LNCAP (cell line): ENCODE data around the gene PP2D1.

ENCODE experiments used
- TF ChIP-seq, protein P1 (sequence below): fragments of 450-650 bp; IDR thresholded peaks from 2 replicates; pipeline ENCODE4 v1.5.1; 2017; ENCODE audit warnings: mild to moderate bottlenecking

The PP2D1 gene

DNA sequence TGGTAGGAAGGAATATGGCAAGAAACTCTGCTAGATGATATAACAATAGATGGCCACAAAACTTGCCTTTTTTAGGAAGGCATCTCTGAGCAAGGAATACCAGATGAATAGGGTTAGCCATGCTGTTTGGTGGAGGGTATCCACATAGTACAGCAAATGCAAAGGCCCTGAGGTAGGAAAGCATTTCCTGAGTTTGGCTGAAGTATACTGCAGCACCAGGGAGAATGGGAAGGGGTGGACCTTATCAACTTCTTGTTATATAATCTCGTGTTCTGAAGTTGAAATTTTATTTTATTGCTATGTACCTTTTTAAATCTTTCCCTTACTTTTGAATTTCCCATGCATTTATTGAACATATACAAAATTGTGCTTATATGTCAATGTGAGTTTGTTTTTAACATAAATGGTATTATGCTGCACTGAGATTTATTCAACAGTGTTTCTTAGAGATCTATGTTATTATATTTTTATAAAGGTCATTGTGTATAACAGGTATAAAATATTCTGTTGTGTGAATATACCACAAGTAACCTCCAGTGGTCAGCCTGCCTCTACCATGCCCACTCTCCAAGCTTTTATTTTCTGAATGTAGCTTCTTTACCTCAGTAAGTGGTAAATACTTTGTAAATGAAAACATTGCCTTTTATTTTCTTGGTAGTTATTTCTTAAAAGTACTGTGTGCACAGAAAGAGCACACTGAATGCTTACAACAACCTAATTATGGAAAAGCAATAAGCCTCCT lies 25.4 kb upstream of the PP2D1 start:
- TF ChIP-seq, protein P1, sequence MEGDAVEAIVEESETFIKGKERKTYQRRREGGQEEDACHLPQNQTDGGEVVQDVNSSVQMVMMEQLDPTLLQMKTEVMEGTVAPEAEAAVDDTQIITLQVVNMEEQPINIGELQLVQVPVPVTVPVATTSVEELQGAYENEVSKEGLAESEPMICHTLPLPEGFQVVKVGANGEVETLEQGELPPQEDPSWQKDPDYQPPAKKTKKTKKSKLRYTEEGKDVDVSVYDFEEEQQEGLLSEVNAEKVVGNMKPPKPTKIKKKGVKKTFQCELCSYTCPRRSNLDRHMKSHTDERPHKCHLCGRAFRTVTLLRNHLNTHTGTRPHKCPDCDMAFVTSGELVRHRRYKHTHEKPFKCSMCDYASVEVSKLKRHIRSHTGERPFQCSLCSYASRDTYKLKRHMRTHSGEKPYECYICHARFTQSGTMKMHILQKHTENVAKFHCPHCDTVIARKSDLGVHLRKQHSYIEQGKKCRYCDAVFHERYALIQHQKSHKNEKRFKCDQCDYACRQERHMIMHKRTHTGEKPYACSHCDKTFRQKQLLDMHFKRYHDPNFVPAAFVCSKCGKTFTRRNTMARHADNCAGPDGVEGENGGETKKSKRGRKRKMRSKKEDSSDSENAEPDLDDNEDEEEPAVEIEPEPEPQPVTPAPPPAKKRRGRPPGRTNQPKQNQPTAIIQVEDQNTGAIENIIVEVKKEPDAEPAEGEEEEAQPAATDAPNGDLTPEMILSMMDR: no peak

DNA sequence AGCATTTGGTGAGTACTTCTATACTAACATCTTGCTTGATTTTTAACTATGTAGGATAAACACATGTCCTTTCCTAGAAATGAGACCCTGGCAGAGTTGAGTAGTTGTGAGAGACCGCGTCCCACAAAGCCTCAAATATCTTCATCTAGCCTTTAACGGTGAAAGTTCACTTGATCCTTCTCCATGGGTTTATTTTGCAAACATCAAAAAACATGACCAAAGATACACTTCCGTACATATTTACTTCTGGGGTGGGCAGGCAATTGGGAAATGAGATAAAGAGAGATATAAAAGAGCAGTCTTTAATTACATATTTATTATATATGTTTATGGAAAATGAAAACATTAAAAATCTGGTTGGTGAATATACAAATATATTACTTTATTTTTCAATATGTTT lies 23.0 kb upstream of the PP2D1 start:
- TF ChIP-seq, protein P1: no peak

DNA sequence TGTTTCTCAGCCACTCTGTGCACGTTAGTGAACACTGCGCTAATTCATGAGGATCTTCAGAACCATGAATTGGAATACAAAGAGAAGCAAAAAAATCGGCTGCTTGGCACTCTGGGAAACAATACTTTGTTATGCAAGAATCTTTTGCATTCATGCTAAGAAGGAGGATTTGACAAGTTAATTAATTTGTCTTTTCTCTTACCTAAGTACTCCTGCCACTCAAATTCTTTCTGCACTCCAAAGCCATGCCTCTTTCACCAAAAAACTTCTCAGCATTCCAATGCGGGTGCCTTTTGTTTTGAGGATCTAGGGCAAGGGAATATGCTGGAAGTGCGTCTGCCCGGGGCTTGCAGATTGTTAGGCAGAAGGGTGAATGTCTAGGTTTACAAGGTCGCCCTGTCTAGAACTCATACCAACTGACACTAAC lies 16.9 kb upstream of the PP2D1 start:
- TF ChIP-seq, protein P1: no peak

DNA sequence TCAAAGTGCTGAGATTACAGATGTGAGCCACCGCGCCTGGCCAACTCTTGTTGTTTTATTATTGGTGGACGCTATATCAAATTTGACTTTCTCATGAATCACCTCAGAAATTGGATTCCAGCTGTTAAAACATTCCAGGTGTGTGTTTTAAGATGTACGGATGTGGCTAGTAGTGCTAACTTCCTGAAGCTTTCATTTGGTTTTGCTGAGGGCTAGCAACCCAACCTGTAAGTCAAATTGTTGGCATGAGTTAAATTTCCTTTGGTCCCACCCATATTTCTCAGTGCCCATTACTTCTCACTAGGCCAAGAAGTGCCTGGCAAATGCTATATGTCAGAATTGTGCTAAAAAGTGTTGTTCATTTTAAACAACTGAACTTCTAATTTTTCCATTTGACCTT lies 15.1 kb upstream of the PP2D1 start:
- TF ChIP-seq, protein P1: no peak

DNA sequence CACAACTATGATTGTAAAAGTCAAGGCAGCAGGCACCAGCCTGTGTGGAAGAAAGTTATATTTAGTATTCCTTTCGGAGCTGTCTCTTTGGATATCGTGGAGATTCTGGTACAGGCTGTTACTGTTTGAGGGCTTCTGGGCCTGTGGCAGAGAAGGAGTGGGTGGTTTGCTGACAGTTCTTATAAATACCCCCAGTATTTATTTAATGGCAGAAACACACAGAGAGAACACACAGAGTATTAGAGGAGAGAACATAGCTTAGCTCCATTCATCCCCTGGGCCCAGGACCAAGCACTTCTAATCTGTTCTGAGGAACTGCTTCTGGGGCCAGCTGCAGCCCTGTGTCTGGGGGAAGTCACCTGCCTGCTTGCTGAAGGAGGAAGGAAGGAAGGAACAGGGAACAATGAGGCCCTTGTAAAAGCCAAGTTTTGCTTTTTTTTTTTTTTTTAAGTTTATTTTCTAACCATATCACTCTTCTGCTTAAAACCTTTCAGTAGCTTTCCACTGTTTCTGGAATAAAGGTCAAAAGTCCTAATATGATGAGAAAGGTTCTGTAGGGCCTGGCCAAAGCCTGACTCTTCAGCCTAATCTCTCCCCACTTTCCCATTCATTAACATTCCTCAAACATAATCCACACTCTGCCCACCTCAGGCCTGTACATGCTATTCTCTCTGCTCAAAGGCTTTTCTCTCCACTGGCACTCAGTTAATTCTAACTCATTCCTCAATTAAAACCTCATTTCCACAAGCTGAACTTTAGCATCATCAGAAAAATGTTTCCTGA lies 11.8 kb upstream of the PP2D1 start:
- TF ChIP-seq, protein P1: no peak

DNA sequence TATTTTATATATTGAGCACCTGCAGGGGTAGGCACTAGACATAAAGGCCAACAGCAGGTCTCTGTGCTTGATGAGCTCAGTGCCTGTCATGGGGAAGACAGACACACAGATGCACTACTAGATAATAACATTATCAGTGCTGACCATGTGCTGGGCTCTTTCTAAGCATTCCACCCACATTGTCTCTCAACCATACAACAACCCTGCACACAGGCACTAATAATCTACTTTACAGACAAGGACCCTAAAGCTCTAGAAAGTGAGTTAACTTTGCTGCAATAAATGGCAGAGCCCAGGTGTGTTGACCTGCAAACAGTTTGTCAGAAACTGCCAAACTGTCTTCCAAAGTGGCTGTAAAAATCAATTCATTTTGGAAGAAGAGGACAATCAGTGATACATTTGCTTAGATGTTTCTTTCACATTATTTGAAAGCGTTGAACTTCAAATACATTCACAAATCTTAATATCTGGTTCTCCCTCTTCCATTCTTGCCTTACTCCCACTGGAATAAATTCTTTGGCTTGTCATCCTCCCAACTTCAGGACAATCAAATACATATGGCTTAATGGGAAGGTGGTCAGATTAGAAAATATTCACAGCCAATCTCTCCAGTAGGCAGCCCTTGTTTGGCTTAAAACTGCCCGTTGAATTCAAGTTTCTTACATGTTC lies 11.0 kb upstream of the PP2D1 start:
- TF ChIP-seq, protein P1: no peak

DNA sequence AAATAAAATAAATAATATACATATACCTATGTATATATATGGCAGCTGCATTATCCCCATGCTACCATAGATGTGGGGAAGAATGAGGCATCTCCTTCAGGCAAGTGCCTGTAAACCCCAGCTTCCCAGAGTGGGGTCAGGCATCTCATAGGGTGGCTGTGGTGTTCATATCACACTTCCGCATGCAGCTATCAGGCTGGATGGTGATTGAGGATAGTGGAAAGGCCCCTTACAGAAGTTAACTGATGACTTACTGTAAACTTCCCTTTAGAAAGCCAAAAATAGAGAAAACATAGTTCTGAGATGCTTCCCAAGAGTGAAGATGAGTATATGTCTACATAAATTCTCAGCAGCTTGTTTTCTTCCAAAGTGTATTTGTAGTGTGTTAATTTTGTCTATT lies 3.5 kb upstream of the PP2D1 start:
- TF ChIP-seq, protein P1: no peak
